GM12865 (cell line): Measurements from ENCODE around the gene MTG2.

ENCODE experiments used
- DNase-seq: peaks from one replicate; pipeline ENCODE4 v3.0.0; 2010; ENCODE audit warnings: low read depth
- H3K4me3 ChIP-seq: 2 replicates; pipeline ENCODE4 v1.5.1; 2011; ENCODE audit warnings: mild to moderate bottlenecking, low read depth, low read length, control low read depth
- TF ChIP-seq, protein P1 (sequence below): IDR thresholded peaks from 2 replicates; pipeline ENCODE4 v1.5.1; 2011; ENCODE audit warnings: low read length, control low read depth, low read depth, inconsistent platforms; ENCODE audit not compliant: insufficient read depth; ENCODE audit errors: missing control alignments

Gene MTG2

DNA sequence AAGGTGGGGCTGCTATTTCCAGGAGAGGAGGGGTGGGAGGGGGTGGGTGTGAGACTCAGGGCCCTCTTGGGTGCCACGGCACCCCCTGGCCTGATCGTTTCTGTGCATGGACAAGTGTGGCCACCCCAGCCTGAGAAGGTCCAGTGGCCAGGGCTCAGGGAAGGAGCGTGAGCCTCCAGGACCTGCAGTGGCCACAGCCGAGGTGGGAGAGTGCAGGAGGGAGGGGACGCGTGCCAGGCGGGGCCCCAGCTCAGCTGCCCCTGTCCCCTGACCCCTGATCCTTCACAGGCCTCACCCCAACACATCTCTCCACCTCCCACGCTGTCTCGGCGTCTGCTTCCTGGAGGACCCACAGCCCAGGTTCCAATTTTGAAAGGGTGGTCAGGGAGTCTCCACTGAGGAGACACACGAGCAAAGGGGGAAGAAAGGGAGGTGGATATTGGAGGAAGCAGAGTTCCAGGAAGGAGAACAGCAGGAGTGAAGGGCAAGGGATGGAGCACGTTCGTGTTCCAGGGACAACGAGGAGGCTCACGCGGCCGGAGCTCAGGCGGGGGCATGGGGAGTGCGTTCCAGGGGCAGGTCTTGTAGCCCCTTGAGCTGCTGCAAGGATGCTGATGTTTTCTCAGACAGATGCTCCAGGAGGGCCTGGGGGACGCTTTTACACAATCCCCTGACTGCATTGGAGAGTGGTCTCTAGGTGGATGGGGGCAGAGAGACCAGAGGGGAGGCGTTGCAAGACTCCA lies 41.5 kb downstream of the MTG2 start:
- H3K4me3 ChIP-seq, result no peak overlapping the region
- TF ChIP-seq, protein P1, sequence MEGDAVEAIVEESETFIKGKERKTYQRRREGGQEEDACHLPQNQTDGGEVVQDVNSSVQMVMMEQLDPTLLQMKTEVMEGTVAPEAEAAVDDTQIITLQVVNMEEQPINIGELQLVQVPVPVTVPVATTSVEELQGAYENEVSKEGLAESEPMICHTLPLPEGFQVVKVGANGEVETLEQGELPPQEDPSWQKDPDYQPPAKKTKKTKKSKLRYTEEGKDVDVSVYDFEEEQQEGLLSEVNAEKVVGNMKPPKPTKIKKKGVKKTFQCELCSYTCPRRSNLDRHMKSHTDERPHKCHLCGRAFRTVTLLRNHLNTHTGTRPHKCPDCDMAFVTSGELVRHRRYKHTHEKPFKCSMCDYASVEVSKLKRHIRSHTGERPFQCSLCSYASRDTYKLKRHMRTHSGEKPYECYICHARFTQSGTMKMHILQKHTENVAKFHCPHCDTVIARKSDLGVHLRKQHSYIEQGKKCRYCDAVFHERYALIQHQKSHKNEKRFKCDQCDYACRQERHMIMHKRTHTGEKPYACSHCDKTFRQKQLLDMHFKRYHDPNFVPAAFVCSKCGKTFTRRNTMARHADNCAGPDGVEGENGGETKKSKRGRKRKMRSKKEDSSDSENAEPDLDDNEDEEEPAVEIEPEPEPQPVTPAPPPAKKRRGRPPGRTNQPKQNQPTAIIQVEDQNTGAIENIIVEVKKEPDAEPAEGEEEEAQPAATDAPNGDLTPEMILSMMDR, result no peak
- no peak for DNase-seq

DNA sequence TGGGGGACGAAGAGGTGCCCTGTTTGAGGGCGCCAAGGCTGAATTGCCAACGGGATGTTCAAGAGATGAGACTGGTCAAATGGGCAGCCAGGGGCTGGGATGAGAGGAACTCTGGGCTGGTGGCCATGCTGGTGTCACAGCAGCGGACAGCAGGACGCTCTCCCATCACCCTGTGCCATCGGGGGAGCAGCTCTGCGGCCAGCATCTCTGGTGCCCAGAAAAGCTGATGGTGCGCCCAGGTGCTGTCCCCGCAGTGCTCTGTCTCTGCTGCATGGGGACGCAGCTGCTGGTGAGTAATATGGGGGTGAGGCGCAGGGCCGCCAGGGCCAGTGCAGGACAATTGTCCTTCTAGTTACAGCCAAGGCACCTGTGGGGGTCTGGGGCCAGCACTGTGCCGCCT lies 42.2 kb downstream of the MTG2 start:
- H3K4me3 ChIP-seq, result no peak overlapping the region
- DNase-seq, result no peak
- TF ChIP-seq, protein P1, result no peak

DNA sequence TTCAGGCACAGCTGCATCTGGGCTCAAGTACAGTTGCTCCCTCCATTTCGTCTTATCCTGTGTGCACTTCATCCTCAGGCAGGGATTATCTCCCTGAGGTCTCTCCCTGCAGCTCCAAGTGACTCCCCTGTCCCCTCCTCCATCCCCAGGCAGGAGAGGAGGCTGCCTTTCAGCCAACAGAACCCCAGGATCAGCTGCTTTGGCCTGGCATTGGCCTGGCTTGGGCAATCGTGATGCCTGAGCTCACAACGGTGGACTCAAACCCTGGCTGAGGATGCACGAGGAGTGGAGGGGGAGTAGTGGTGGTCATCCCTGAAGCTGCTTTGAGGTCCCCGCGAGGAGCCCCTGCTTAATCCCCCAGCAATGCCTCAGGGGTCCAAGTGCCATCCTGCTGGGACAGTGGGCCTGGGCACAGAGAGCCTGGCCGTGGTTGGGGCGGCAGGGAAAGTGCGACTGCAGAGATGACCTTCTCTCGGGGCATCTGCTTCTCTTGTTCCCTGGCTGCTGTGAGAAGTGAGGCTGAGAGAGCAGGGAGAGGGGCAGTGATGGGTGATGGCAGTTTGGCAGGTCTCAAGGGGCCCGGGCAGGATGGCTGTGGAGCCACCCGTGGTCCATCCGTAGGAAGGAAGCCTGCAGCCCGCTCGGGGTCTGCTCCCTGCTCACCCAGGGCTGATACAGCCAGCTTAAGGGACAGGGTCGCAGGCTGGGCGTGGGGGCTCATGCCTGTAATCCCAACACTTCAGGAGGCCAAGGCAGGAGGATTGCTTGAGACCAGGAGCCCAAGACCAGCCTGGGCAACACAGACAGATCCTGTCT lies 43.2 kb downstream of the MTG2 start:
- DNase-seq, result no peak
- TF ChIP-seq, protein P1, result no peak

DNA sequence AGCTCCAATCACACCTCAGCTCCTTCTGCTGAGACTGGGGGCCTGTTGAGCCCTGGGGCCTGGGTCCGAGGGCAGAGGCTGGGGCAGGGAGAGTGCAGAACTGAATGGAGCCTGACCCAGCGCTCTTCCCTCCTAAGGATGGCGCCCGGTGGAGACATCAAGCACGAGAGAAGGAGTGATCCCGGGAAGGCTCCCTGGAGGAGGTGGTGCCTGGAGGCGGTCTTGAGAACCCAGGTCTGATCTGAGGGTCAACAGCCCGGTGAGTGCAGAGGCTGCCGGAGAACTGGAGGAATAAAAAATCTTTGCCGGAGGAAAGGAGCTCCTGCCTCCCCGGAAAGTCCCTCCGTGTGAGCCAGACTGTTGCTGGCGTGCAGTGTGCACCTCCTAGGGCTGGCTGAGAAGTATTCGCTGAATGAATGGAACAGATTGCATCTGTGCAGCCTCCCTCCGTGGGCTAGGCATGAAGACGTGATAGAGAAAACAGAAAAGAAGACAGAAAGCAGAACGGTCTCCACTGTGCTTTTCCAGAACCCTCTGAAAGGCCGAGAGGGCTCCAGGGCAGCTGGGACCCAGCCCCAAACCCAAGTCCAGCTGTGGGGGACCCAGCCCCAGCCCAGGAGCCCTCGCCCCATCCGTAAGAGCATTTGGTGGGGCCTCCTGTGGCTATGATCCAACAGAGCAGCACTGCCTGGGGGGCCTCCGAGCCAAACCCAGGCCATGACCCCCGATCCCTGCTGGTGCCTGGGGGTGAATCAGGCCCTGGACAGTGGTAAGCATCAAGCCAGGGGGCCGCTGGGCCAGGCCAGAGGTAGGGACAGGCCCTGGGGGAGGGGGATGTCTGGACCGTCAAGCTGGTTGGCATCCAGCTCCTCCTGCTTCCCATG lies 44.1 kb downstream of the MTG2 start:
- no peak for DNase-seq
- H3K4me3 ChIP-seq, result no peak overlapping the region
- TF ChIP-seq, protein P1, result no peak

More for the DNA sequence above, 43.2 kb downstream of the MTG2 start:
- H3K4me3 ChIP-seq, result no peak overlapping the region

DNA sequence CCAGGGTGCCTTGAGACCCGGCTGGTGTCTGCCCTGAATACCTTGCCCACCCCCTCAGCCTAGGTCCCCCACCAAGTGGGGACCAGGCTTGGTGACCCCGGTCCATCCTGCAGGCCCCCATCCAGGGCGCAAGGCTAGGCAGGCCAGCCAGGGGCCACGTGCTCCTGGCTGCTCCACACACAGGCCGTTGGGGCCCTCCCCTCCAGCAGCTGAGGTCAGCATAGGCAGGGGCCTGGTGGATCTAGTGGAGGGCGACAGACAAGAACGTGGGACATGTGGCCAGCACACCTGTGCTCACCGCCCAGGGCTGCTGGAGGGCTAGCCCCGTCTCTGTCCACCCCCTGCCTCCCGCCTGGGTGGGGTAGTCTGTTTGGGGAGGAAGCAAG lies 44.8 kb downstream of the MTG2 start:
- DNase-seq, result no peak

More for the DNA sequence above, 44.8 kb downstream of the MTG2 start:
- TF ChIP-seq, protein P1, result no peak
- H3K4me3 ChIP-seq, result no peak overlapping the region
